Measurements from ENCODE around the gene DSCAML1.
"Not testable (repeated sequence)": the region's sequence is repeated elsewhere in the genome, so short reads cannot be mapped to it uniquely, and the experiment has no call there.

DSCAML1 gene

GRCh38 chr11:117819096-117820040 lies 22.4 kb upstream of the DSCAML1 start:
- no peak for DNase-seq (ENCODE audit: low spot score)

GRCh38 chr11:117818041-117818873 lies 21.2 kb upstream of the DSCAML1 start:
- no peak for DNase-seq (ENCODE audit: low spot score)

- DNase-seq (ENCODE audit: low spot score): peak; percentile 72
Measured at GRCh38 chr11:117817368-117818040, 20.5 kb upstream of the DSCAML1 start.

GRCh38 chr11:117816846-117817367 lies 19.9 kb upstream of the DSCAML1 start:
- DNase-seq (ENCODE audit: low spot score): no peak

GRCh38 chr11:117816151-117816741 lies 19.2 kb upstream of the DSCAML1 start:
- no peak for DNase-seq (ENCODE audit: low spot score)

GRCh38 chr11:117815262-117815803 lies 18.3 kb upstream of the DSCAML1 start:
- DNase-seq (ENCODE audit: low spot score): peak; percentile 51

- DNase-seq (ENCODE audit: low spot score): no peak
Measured at GRCh38 chr11:117814766-117815261, 17.8 kb upstream of the DSCAML1 start.

- no peak for DNase-seq (ENCODE audit: low spot score)
Measured at GRCh38 chr11:117814204-117814765, 17.3 kb upstream of the DSCAML1 start.

- DNase-seq (ENCODE audit: low spot score): not testable (repeated sequence)
Measured at GRCh38 chr11:117810056-117810451, 13.0 kb upstream of the DSCAML1 start.

- peak; percentile 87 for DNase-seq (ENCODE audit: low spot score)
Measured at GRCh38 chr11:117809236-117810055, 12.4 kb upstream of the DSCAML1 start.

- DNase-seq (ENCODE audit: low spot score): no peak
Measured at GRCh38 chr11:117808784-117809183, 11.8 kb upstream of the DSCAML1 start.

GRCh38 chr11:117807482-117808327 lies 10.7 kb upstream of the DSCAML1 start:
- DNase-seq (ENCODE audit: low spot score): peak; percentile 73

- DNase-seq (ENCODE audit: low spot score): no peak
Measured at GRCh38 chr11:117806846-117807245, 9.8 kb upstream of the DSCAML1 start.

- DNase-seq (ENCODE audit: low spot score): no peak
Measured at GRCh38 chr11:117805045-117805444, 8.0 kb upstream of the DSCAML1 start.

GRCh38 chr11:117803896-117804295 lies 6.9 kb upstream of the DSCAML1 start:
- no peak for DNase-seq (ENCODE audit: low spot score)

- no peak for DNase-seq (ENCODE audit: low spot score)
Measured at GRCh38 chr11:117799634-117800033, 2.6 kb upstream of the DSCAML1 start.

GRCh38 chr11:117796456-117796871 lies 552 bp downstream of the DSCAML1 start:
- DNase-seq (ENCODE audit: low spot score): no peak

GRCh38 chr11:117795638-117796455 lies 1.2 kb downstream of the DSCAML1 start:
- no peak for DNase-seq (ENCODE audit: low spot score)

All from globus pallidus (tissue), 1 donor.